Activated T-helper 2 cell treated with anti-CD3 and anti-CD28 coated beads, Interferon-gamma antibody, Interleukin-2, Interleukin-4, amounts not matched to agents 10 μg/mL and 5 μg/mL and 100 μg/mL, durations not matched to agents 14 hours and 24 hours and 36 hours (primary cell): Measurements from ENCODE around the gene HOOK2. TPM values are rescaled to one million over a fixed set of nuclear protein-coding genes. Genes with fewer than 3 reads are reported as not detected.
"Not testable (repeated sequence)": the region's sequence is repeated elsewhere in the genome, so short reads cannot be mapped to it uniquely, and the experiment has no call there.

Experiments used
- DNase-seq: peaks from one replicate; pipeline ENCODE4 v3.0.0; 2021; ENCODE audit warnings: low spot score
- H3K27ac Mint-ChIP-seq: one replicate; pipeline ENCODE4 v1.8.0; 2021; ENCODE audit warnings: mixed read lengths
- H3K27me3 Mint-ChIP-seq: one replicate; pipeline ENCODE4 v1.8.0; 2021; ENCODE audit warnings: low read depth, mixed read lengths
- H3K36me3 Mint-ChIP-seq: one replicate; pipeline ENCODE4 v1.8.0; 2021; ENCODE audit warnings: low read depth, mixed read lengths
- H3K4me1 Mint-ChIP-seq: one replicate; pipeline ENCODE4 v1.8.0; 2021; ENCODE audit warnings: low read depth, mixed read lengths
- H3K4me3 Mint-ChIP-seq: one replicate; pipeline ENCODE4 v1.8.0; 2021; ENCODE audit warnings: low read depth, mild to moderate bottlenecking, moderate library complexity, mixed read lengths
- H3K9me3 Mint-ChIP-seq: one replicate; pipeline ENCODE4 v1.8.0; 2021; ENCODE audit warnings: mixed read lengths
- intact Hi-C: fragments of 100-400 bp; cut with micrococcal nuclease; formaldehyde crosslinking; loops from one replicate; pipeline ENCODE4 v1.15.1; 2023
- total RNA-seq: library from RNA; stranded (reverse); gene quantifications from 2 replicates; pipeline ENCODE4 v1.2.3, GENCODE V29; 2022

The HOOK2 gene, protein sequence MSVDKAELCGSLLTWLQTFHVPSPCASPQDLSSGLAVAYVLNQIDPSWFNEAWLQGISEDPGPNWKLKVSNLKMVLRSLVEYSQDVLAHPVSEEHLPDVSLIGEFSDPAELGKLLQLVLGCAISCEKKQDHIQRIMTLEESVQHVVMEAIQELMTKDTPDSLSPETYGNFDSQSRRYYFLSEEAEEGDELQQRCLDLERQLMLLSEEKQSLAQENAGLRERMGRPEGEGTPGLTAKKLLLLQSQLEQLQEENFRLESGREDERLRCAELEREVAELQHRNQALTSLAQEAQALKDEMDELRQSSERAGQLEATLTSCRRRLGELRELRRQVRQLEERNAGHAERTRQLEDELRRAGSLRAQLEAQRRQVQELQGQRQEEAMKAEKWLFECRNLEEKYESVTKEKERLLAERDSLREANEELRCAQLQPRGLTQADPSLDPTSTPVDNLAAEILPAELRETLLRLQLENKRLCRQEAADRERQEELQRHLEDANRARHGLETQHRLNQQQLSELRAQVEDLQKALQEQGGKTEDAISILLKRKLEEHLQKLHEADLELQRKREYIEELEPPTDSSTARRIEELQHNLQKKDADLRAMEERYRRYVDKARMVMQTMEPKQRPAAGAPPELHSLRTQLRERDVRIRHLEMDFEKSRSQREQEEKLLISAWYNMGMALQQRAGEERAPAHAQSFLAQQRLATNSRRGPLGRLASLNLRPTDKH
- total RNA-seq = 18.3 and 25.1 TPM in 2 replicates

DNA sequence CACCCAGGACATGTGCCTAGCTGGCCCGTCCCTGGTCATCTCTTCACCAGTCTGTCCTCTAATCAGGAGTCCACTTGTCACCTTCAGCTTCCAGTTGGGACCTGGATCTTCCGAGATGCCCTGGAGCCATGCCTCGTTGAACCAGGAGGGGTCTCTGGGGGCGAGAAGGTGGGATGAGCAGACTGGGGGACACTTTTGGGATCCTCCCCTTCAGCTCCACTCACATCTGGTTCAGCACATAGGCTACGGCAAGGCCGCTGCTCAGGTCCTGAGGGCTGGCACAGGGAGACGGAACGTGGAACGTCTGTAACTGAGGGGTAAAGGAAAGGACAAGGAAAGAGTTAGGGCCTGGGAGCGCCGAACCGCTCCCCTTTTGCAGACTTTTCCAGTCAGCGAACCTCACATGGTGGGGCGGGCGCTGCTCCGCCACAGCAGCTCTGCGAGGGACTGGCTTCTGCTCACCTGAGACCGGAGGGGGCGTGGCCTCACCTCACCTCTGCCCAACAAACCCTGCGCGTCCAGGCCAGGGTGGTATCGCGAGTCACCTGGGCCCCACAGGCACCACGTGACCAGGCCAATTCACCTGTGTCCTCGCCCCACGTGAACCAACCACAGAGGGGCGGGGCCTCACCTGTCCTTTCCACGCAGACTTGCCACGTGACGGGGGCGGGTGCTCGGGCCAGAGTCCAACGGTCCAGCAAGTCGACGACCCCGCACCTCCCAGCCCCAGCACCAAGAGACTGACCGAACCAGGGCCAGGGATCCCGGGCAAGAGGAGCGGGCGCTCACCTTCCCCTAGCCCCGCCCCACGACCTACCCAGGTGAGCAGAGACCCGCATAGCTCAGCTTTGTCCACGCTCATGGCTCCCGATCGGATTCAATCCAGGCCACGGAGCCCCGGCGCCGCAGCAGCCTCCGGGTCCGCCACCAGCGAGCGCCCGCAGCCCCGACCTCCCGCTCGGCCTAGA is at the start of gene HOOK2:
Gene HOOK2 (minus strand): TSS at position 965 of the 968 bp plus-strand sequence. CDS start 103 bp downstream, at position 862.
- Mint-ChIP-seq H3K27ac (peak within 1 kb of the TSS; percentile 69), H3K27me3 (no peaks in the 10 kb centered on the region), H3K4me1 (peaks cover 22% of the 10 kb centered on the region), H3K36me3 (no peaks in the 10 kb centered on the region), H3K9me3 (no peaks in the 10 kb centered on the region), H3K4me3 (peak within 1 kb of the TSS; percentile 68)
- intact Hi-C loops = no loop called here
- DNase-seq = no peak

DNA sequence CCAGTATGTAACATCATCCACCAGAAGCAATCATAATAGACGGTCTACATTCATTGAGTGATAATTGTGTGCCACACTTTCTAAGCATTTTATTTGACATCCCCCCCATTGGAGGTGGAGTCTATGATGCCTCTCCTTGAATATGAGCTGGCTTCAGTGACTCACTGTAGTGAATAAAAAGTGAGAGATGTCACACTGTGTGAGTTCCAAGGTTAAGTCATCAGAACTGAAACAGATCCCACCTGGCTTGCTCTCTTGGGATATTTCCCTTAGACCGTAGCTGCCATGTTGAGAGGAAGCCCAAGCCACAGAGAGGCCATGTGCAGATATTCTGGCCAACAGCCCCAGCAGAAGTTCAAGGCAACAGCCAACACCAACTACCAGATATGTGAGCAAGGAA is 46.4 kb upstream of the HOOK2 start:
- Mint-ChIP-seq H3K4me3 (no peak overlapping the region), H3K4me1 (peaks cover 6% of the 10 kb centered on the region), H3K27ac (no peak overlapping the region), H3K27me3 (peaks cover 8% of the 10 kb centered on the region), H3K9me3 (no peaks in the 10 kb centered on the region), H3K36me3 (no peaks in the 10 kb centered on the region)
- no peak for DNase-seq
- intact Hi-C loops = no loop called here

DNA sequence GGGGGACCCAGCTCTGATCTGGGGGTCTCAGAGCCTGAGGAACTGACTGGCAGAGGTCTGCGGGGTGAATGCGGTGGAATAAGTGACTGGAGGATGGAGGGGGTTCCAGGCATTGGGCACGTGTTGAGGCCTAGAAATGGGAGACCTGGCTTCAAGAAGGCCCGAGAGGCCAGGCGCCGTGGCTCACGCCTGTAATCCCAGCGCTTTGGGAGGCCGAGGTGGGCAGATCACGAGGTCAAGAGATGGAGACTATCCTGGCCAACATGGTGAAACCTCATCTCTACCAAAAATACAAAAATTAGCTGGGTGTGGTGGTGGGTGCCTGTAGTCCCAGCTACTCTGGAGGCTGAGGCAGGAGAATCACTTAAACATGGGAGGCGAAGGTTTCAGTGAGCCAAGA is 42.5 kb upstream of the HOOK2 start:
- H3K36me3 Mint-ChIP-seq = peaks cover 17% of the 10 kb centered on the region
- DNase-seq, H3K4me3 Mint-ChIP-seq, H3K9me3 Mint-ChIP-seq, H3K27me3 Mint-ChIP-seq, H3K4me1 Mint-ChIP-seq, intact Hi-C loops, H3K27ac Mint-ChIP-seq: not testable (repeated sequence)

DNA sequence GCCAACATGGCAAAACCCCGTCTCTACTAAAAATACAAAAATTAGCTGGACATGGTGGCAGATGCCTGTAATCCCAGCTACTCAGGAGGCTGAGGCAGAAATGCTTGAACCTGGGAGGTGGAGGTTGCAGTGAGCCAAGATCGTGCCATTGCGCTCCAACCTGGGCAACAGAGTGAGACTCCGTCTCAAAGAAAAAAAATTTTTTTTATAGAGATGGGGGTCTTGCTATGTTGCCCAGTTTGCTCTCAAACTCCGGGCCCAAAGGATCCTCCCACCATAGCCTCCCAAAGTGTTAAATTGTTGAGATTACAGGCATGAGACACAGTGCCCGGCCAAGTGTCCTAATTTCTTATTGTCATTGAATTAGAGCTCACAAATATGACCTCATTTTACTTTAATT is 41.8 kb upstream of the HOOK2 start:
- H3K27me3 Mint-ChIP-seq, DNase-seq, H3K4me3 Mint-ChIP-seq, H3K9me3 Mint-ChIP-seq, H3K4me1 Mint-ChIP-seq, intact Hi-C loops, H3K27ac Mint-ChIP-seq: not testable (repeated sequence)
- H3K36me3 Mint-ChIP-seq = peaks cover 21% of the 10 kb centered on the region

DNA sequence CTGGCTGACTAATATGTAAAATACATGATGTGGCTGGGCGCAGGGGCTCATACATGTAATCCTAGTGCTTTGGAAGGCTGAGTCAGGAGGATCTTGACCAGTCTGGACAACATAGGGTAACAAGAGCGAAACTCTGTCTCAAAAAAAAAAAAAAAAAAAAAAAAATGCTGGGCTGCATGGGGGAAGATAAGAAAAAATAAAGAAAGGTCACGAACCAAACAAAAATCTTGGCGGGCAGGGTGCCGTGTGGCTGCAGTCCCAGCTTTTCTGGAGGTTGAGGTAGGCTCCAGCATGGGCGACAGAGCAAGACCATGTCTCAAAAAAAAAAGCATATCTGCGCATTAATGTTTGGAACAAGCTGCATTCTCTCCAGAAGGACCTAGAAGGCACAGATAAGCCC is 39.7 kb upstream of the HOOK2 start:
- Mint-ChIP-seq H3K36me3 (peaks cover 21% of the 10 kb centered on the region), H3K4me3 (no peak overlapping the region), H3K27me3 (no peaks in the 10 kb centered on the region), H3K27ac (no peak overlapping the region), H3K9me3 (no peaks in the 10 kb centered on the region), H3K4me1 (no peaks in the 10 kb centered on the region)
- DNase-seq = no peak
- intact Hi-C loops = no loop called here

DNA sequence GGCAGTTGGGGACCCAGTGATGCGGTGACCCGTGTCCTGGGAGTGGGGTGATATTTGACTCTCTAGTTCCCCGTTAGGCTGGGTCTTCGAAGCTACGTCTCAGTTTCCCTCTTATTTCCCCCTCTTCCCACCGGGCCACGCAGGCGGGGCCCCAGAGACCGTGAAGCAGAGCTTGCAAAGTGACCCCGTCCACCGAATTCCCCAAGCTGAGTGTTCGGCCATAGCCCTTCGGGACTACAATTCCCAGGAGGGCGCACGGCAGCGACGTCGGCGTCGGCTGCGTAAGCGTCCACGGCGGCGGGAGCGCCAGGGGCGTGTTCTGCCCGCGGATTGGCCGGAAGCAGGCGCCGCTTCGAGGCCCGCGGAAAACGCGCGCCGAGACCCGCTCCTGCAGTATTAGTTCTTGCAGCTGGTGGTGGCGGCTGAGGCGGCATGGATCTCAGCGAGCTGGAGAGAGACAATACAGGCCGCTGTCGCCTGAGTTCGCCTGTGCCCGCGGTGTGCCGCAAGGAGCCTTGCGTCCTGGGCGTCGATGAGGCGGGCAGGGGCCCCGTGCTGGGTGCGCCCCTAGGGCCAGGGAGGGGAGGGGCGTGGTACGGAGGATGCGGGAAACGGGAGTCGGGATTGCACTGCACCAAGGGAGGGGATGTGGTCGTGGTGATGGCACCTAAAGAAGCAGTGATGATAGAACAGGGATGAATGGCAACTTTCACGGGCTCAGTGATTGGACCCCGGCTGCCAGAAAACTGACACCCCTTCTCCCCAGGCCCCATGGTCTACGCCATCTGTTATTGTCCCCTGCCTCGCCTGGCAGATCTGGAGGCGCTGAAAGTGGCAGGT is 31.1 kb upstream of the HOOK2 start, which contains the start of gene RNASEH2A:
Gene RNASEH2A (plus strand): TSS at position 343 of the 840 bp plus-strand sequence. CDS start 90 bp downstream, at position 433.
- peaks cover 17% of the 10 kb centered on the region for H3K36me3 Mint-ChIP-seq
- peak within 1 kb of the TSS; percentile 92 for H3K4me3 Mint-ChIP-seq
- peak within 1 kb of the TSS; percentile 84 for H3K27ac Mint-ChIP-seq
- DNase-seq = peak; percentile 86
- H3K9me3 Mint-ChIP-seq = no peaks in the 10 kb centered on the region
- intact Hi-C loops = no loop called here
- H3K4me1 Mint-ChIP-seq = peaks cover 16% of the 10 kb centered on the region
- H3K27me3 Mint-ChIP-seq = no peaks in the 10 kb centered on the region

DNA sequence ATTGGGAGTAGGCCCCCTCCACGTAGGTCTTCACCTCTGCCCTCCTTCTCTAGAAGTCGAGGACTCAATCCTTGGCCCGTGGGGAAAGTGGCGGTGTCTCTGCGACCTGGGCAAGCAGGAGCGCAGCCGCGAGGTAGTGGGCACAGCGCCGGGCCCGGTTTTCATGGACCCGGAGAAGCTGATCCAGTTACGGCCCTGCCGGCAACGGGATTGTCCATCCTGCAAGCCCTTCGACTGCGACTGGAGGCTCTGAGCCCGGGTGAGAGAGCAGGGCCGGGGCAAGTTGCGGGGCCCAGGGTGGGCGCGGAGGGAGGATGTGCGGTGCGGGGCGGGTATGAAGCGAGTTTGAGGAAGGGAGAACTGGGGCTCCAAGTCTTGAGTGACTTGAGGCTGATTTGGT is 28.7 kb upstream of the HOOK2 start:
- H3K27ac Mint-ChIP-seq = no peak overlapping the region
- intact Hi-C loops = no loop called here
- H3K27me3 Mint-ChIP-seq = no peaks in the 10 kb centered on the region
- H3K4me1 Mint-ChIP-seq = peaks cover 23% of the 10 kb centered on the region
- no peak overlapping the region for H3K4me3 Mint-ChIP-seq
- peaks cover 29% of the 10 kb centered on the region for H3K36me3 Mint-ChIP-seq
- no peaks in the 10 kb centered on the region for H3K9me3 Mint-ChIP-seq
- no peak for DNase-seq

DNA sequence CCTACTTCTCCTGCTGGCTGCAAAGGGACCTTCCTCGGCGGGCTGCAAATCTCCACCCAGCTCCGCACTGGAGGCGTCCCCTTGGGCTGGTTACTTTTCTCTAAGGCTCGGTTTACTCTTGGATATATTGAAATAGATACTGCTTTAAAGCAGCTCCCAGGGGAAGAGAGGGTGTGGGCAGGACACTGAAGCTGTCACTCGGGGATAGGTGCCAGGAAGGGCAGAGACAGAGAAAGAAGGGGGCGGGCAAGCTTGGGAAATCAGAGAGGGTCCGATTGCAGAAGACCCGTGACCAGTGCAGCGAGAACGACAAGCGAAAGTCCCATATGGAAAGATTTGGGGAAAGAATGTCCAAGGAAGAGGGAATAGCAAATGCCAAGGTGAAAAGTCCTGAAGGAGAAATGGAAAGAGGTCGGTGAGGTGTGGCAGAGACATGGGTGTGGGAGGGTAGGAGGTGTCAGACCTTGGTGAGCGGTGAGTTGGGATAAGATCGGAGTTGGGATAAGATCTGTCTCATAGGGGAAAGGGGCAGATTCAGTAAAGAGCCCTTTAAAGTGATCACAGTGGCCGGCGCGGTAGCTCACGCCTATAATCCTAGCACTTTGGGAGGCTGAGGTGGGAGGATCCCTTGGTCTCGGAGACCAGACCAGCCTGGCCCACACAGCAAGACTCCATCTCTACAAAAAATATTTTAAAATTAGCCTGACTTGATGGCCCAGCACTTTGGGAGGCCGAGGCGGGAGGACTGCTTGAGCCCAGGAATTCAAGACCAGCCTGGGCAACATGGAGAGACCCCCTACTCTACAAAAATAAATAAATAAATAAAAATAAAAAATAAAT is 27.1 kb upstream of the HOOK2 start:
- no peaks in the 10 kb centered on the region for H3K9me3 Mint-ChIP-seq
- H3K27me3 Mint-ChIP-seq = no peaks in the 10 kb centered on the region
- H3K4me3 Mint-ChIP-seq = peak overlapping the region; percentile 91
- H3K36me3 Mint-ChIP-seq = peaks cover 27% of the 10 kb centered on the region
- DNase-seq = no peak
- peaks cover 21% of the 10 kb centered on the region for H3K4me1 Mint-ChIP-seq
- H3K27ac Mint-ChIP-seq = peak overlapping the region; percentile 51
- intact Hi-C loops = no loop called here

DNA sequence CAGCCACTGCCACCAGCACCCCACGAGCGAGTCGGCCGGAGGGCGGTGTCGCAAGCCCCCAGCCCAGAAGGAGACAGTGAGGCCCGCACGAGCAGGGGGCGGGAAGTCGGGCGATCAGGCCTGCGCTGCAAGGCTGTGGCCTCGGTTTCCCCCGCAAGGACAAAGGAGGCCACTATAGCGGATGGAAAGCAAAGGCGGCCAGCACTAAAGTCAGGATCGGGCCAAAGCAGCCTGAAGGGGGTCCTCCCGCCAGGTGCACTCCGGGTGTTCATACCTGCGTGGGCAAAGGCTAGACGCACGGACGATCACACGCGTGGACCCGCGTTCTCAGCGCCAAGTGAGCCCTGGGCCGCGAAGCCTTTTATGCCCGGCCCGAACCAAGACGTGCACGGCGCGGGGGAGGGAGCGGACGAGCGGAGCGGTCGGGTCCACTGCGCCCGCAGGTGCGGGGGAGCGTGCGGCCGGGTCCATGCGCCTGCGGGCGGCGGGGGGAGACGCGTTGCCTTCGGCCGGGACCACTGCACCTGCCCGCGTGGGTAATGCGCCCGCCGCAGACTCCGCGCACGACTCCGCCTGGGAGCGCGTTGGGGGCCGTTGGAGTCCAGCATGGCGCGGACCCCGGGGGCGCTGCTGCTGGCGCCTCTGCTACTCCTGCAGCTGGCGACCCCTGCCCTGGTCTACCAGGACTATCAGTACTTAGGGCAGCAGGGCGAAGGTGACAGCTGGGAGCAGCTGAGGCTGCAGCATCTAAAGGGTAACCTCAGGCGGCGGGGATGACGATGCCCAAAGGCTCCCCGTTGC is 26.3 kb upstream of the HOOK2 start, which contains the start of the genes PRDX2 and THSD8:
Gene PRDX2 (minus strand): TSS at position 335 of the 801 bp plus-strand sequence. CDS start 539 bp downstream, outside the sequence.
Gene THSD8 (plus strand): TSS at position 604 of the 801 bp plus-strand sequence. CDS start 3 bp downstream, at position 607.
- Mint-ChIP-seq H3K4me1 (peaks cover 21% of the 10 kb centered on the region), H3K27me3 (no peaks in the 10 kb centered on the region), H3K9me3 (no peaks in the 10 kb centered on the region), H3K27ac (peak within 1 kb of the TSS; percentile 87), H3K4me3 (peak within 1 kb of the TSS; percentile 91), H3K36me3 (peaks cover 32% of the 10 kb centered on the region)
- intact Hi-C loops = no loop called here
- DNase-seq = peak; percentile 74

DNA sequence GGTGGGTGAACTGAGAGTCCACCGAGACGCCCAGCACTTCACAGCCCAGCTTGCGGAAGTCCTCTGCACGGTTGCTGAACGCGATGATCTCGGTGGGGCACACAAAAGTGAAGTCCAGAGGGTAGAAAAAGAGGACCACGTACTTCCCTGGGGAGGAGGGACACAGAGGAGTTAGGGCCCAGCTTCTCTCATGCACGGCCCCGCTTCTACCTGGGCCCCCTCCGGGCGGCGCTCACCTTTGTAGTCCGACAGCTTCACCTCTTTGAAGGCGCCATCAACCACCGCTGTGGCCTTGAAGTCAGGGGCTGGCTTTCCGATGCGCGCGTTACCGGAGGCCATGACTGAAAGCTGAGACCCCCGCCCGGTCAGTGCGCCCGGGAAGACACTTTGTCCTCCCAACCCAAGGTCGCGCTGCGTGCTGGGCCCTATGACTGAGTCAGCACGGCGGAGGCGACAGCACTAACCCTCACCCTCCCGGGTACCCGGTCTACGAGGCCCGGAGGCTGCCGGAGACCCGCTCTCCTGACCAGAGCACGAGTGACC is 25.6 kb upstream of the HOOK2 start:
- Mint-ChIP-seq H3K4me3 (peak overlapping the region; percentile 91), H3K27ac (peak overlapping the region; percentile 87), H3K27me3 (no peaks in the 10 kb centered on the region), H3K4me1 (peaks cover 22% of the 10 kb centered on the region), H3K36me3 (peaks cover 34% of the 10 kb centered on the region), H3K9me3 (no peaks in the 10 kb centered on the region)
- intact Hi-C loops = no loop called here
- no peak for DNase-seq
